K562 (cell line): ENCODE measurements around the gene PIK3AP1. TPM values are rescaled to one million over a fixed set of nuclear protein-coding genes. Genes with fewer than 3 reads are reported as not detected.

Experiments used
- DACH1 ChIP-seq: fragments of 450-650 bp; IDR thresholded peaks from 2 replicates; pipeline ENCODE4 v1.6.1; 2018; ENCODE audit not compliant: partially characterized antibody
- FOXA3 ChIP-seq, 2 experiments: fragments of 450-650 bp in 1 of 2; sonication (generic) in 1 of 2; formaldehyde crosslinking; IDR thresholded peaks in 1 of 2; conservative IDR thresholded peaks in 1 of 2; 2 replicates each; pipeline versions ENCODE4 v1.4.0 to v1.8.0; 2020 to 2022; ENCODE audit warnings: mild to moderate bottlenecking in 2 of 2, missing genetic modification reagents in 1 of 2
- FOXK1 ChIP-seq: sonication (generic); formaldehyde crosslinking; IDR thresholded peaks from 2 replicates; pipeline ENCODE4 v1.8.0; 2022; ENCODE audit warnings: missing genetic modification reagents, mild to moderate bottlenecking, borderline replicate concordance
- NBN ChIP-seq: fragments of 450-650 bp; IDR thresholded peaks from 2 replicates; pipeline ENCODE4 v1.6.1; 2016; ENCODE audit warnings: low read depth, mild to moderate bottlenecking
- ZSCAN29 ChIP-seq: fragments of 450-650 bp; IDR thresholded peaks from 2 replicates; pipeline ENCODE4 v1.6.1; 2017
- polyA plus RNA-seq, 8 experiments: library from polyadenylated mRNA; depleted of rRNA in 4 of 8; stranded (reverse) in 5 of 8; unstranded in 3 of 8; fragments of >200 nt; fragmentation: Nextera tagmentation in 2 of 8; fragmentation: Illumina TruSeq in 1 of 8; extraction: Ambion mirVana in 2 of 8; extraction: Trizol in 1 of 8; gene quantifications; 2 replicates each; pipeline versions ENCODE4 v1.2.1 to v1.2.3, GENCODE V29; 2011 to 2014; ENCODE audit warnings: inconsistent platforms in 1 of 8, missing spikeins in 1 of 8
- total RNA-seq, 7 experiments: library from RNA; depleted of rRNA in 6 of 7; stranded (reverse); fragments of >200 nt in 6 of 7; fragmentation: Illumina TruSeq in 2 of 7; extraction: Trizol in 2 of 7; gene quantifications; 2 replicates each; pipeline versions ENCODE4 v1.2.1 to v1.2.3, GENCODE V29; 2011 to 2021; ENCODE audit warnings: low replicate concordance in 1 of 7
- TF ChIP-seq, protein P1 (sequence below), 2 experiments: fragments of 450-650 bp; formaldehyde crosslinking in 1 of 2; IDR thresholded peaks; 2 replicates each; pipeline versions ENCODE4 v1.4.0 to v1.6.1; 2014 to 2020; ENCODE audit warnings: mild to moderate bottlenecking in 2 of 2, borderline replicate concordance in 1 of 2, low read depth in 1 of 2
- TF ChIP-seq, protein P2 (sequence below): fragments of 450-650 bp; formaldehyde crosslinking; conservative IDR thresholded peaks from 2 replicates; pipeline ENCODE4 v1.4.0; 2022; ENCODE audit warnings: mild to moderate bottlenecking, missing genetic modification characterization
- TF ChIP-seq, protein P3 (sequence below), 3 experiments: IDR thresholded peaks in 2 of 3; conservative IDR thresholded peaks in 1 of 3; 2 replicates each; pipeline ENCODE4 v1.5.1; 2011 to 2012; ENCODE audit warnings: low read length in 3 of 3, mild to moderate bottlenecking in 3 of 3, control low read depth in 2 of 3, improper control_type of control experiment in 1 of 3, inconsistent platforms in 1 of 3, low read depth in 1 of 3, mixed read lengths in 1 of 3, moderate library complexity in 1 of 3; ENCODE audit not compliant: insufficient read depth in 2 of 3
- TF ChIP-seq, protein P4 (sequence below): sonication (generic); formaldehyde crosslinking; IDR thresholded peaks from 2 replicates; pipeline ENCODE4 v1.8.0; 2022; ENCODE audit warnings: missing genetic modification reagents, mild to moderate bottlenecking, borderline replicate concordance
- TF ChIP-seq, protein P5 (sequence below): fragments of 450-650 bp; formaldehyde crosslinking; IDR thresholded peaks from 2 replicates; pipeline ENCODE4 v1.4.0; 2020; ENCODE audit warnings: mild to moderate bottlenecking, moderate library complexity

The PIK3AP1 gene
- total and polyA plus RNA-seq, 9 of the 15 experiments (the other 6 are each of a cell fraction or from before 2014, with no cell fraction given), result 0.20 to 2.4 (median 1.4) TPM

DNA sequence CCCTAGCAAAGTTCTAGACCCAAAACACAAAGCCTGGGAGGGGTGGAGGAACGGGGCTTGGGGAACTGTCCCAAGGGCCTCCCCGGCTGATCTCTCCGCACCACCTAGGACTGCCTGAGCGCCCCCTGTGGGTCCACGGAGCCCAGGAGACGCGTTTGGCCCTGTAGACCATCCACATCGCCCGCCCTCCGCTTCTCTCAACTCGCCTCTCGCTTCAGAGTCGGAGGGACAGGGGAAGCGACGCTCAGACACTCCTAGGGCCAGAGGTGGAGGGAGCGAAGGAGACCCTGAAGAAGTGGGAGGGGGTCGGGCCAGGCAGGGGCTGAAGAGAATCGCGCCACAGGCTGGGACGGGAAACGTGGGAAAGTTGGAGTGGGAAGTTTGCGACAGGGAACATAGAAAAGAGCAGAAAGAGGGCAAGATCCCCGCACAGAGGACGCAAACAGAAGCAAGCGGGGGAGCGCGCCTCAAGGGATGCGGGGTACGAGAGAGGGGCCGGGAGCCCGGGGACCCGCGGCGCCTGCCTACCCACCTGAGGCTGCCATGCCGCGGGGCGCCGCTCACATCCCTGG, 378 bp downstream of the PIK3AP1 start (continued):
- TF ChIP-seq, protein P1, sequence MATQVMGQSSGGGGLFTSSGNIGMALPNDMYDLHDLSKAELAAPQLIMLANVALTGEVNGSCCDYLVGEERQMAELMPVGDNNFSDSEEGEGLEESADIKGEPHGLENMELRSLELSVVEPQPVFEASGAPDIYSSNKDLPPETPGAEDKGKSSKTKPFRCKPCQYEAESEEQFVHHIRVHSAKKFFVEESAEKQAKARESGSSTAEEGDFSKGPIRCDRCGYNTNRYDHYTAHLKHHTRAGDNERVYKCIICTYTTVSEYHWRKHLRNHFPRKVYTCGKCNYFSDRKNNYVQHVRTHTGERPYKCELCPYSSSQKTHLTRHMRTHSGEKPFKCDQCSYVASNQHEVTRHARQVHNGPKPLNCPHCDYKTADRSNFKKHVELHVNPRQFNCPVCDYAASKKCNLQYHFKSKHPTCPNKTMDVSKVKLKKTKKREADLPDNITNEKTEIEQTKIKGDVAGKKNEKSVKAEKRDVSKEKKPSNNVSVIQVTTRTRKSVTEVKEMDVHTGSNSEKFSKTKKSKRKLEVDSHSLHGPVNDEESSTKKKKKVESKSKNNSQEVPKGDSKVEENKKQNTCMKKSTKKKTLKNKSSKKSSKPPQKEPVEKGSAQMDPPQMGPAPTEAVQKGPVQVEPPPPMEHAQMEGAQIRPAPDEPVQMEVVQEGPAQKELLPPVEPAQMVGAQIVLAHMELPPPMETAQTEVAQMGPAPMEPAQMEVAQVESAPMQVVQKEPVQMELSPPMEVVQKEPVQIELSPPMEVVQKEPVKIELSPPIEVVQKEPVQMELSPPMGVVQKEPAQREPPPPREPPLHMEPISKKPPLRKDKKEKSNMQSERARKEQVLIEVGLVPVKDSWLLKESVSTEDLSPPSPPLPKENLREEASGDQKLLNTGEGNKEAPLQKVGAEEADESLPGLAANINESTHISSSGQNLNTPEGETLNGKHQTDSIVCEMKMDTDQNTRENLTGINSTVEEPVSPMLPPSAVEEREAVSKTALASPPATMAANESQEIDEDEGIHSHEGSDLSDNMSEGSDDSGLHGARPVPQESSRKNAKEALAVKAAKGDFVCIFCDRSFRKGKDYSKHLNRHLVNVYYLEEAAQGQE (IDR thresholded peaks at IDR 0.05; ENCODE audit: borderline replicate concordance), result peak; percentile 22; the same call in 1 of the 2 replicates
- TF ChIP-seq, protein P1 (CRISPR knock-in tag; IDR thresholded peaks at IDR 0.05; ENCODE audit: low read depth), result no peak
- TF ChIP-seq NBN (no peak), FOXK1 (no peak), FOXA3 (CRISPR knock-in tag; conservative IDR thresholded peaks at IDR 0.05 in 1 of 2, IDR thresholded peaks at IDR 0.05 in 1 of 2) (no peak), ZSCAN29 (peak; percentile 60; the same call in 1 of the 2 replicates), DACH1 (no peak)
- TF ChIP-seq, protein P2, sequence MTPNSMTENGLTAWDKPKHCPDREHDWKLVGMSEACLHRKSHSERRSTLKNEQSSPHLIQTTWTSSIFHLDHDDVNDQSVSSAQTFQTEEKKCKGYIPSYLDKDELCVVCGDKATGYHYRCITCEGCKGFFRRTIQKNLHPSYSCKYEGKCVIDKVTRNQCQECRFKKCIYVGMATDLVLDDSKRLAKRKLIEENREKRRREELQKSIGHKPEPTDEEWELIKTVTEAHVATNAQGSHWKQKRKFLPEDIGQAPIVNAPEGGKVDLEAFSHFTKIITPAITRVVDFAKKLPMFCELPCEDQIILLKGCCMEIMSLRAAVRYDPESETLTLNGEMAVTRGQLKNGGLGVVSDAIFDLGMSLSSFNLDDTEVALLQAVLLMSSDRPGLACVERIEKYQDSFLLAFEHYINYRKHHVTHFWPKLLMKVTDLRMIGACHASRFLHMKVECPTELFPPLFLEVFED, result no peak
- TF ChIP-seq, protein P3, sequence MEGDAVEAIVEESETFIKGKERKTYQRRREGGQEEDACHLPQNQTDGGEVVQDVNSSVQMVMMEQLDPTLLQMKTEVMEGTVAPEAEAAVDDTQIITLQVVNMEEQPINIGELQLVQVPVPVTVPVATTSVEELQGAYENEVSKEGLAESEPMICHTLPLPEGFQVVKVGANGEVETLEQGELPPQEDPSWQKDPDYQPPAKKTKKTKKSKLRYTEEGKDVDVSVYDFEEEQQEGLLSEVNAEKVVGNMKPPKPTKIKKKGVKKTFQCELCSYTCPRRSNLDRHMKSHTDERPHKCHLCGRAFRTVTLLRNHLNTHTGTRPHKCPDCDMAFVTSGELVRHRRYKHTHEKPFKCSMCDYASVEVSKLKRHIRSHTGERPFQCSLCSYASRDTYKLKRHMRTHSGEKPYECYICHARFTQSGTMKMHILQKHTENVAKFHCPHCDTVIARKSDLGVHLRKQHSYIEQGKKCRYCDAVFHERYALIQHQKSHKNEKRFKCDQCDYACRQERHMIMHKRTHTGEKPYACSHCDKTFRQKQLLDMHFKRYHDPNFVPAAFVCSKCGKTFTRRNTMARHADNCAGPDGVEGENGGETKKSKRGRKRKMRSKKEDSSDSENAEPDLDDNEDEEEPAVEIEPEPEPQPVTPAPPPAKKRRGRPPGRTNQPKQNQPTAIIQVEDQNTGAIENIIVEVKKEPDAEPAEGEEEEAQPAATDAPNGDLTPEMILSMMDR (IDR thresholded peaks at IDR 0.05 in 2 of 3, conservative IDR thresholded peaks at IDR 0.05 in 1 of 3; ENCODE audit: insufficient read depth in 2 of 3, low read depth in 1 of 3, low read length in 3 of 3), result peak; percentile 49 to 65 (median 64)
- TF ChIP-seq, protein P4, sequence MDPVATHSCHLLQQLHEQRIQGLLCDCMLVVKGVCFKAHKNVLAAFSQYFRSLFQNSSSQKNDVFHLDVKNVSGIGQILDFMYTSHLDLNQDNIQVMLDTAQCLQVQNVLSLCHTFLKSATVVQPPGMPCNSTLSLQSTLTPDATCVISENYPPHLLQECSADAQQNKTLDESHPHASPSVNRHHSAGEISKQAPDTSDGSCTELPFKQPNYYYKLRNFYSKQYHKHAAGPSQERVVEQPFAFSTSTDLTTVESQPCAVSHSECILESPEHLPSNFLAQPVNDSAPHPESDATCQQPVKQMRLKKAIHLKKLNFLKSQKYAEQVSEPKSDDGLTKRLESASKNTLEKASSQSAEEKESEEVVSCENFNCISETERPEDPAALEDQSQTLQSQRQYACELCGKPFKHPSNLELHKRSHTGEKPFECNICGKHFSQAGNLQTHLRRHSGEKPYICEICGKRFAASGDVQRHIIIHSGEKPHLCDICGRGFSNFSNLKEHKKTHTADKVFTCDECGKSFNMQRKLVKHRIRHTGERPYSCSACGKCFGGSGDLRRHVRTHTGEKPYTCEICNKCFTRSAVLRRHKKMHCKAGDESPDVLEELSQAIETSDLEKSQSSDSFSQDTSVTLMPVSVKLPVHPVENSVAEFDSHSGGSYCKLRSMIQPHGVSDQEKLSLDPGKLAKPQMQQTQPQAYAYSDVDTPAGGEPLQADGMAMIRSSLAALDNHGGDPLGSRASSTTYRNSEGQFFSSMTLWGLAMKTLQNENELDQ (CRISPR knock-in tag), result no peak
- TF ChIP-seq, protein P5, sequence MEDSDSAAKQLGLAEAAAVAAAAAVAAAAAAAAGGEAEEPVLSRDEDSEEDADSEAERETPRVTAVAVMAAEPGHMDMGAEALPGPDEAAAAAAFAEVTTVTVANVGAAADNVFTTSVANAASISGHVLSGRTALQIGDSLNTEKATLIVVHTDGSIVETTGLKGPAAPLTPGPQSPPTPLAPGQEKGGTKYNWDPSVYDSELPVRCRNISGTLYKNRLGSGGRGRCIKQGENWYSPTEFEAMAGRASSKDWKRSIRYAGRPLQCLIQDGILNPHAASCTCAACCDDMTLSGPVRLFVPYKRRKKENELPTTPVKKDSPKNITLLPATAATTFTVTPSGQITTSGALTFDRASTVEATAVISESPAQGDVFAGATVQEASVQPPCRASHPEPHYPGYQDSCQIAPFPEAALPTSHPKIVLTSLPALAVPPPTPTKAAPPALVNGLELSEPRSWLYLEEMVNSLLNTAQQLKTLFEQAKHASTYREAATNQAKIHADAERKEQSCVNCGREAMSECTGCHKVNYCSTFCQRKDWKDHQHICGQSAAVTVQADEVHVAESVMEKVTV (CRISPR knock-in tag), result 0 out of 2 replicates have a peak, but pooled peaks have one; percentile 17
